ENCODE data around the gene TRABD2B.

TRABD2B gene

GRCh38 chr1:47725000-47725473, 272.1 kb downstream of the TRABD2B start:
- Histone ChIP-seq H3K14ac (ENCODE audit: low read length) (peak overlapping the region; percentile 72), H3K4ac (ENCODE audit: low read length) (no peak overlapping the region), H4K8ac (ENCODE audit: low read depth, low read length) (no peak overlapping the region), H3K18ac (ENCODE audit: low read length) (no peak overlapping the region), H2BK5ac (ENCODE audit: low read length) (no peak overlapping the region), H3K36me3 (replicated peaks in 1 of 2; ENCODE audit: control insufficient read depth in 2 of 2, insufficient read depth in 2 of 2, low read length in 2 of 2) (no peaks in the 10 kb centered on the region), H2BK120ac (ENCODE audit: low read depth, low read length) (peak overlapping the region; percentile 53), H3K9me3 (replicated peaks in 1 of 2; ENCODE audit: control insufficient read depth in 2 of 2, insufficient read depth in 1 of 2, low read depth in 1 of 2, low read length in 2 of 2) (peaks cover 0 to 2% of the 10 kb centered on the region in 2 donors), H3K4me3 (ENCODE audit: low read length in 2 of 2) (no peak overlapping the region), H2AK5ac (ENCODE audit: low read depth, low read length) (peak overlapping the region; percentile 25), H4K91ac (ENCODE audit: low read depth, low read length, poor library complexity) (no peak overlapping the region), H2AFZ (ENCODE audit: low read length) (peak overlapping the region; percentile 53), H3K9ac (ENCODE audit: low read depth, low read length, poor library complexity) (no peak overlapping the region), H3K4me2 (ENCODE audit: insufficient read depth, low read length, poor library complexity, severe bottlenecking) (peak overlapping the region; percentile 41), H3K23ac (ENCODE audit: low read depth, low read length, poor library complexity) (peak overlapping the region; percentile 76), H3K27me3 (ENCODE audit: control insufficient read depth in 3 of 3, insufficient read depth in 3 of 3, low read depth in 1 of 3, low read length in 3 of 3) (peaks cover 16 to 68% (median 46%) of the 10 kb centered on the region in 3 experiments), H3K4me1 (ENCODE audit: control insufficient read depth in 2 of 2, insufficient read depth in 1 of 2, low read depth in 1 of 2, low read length in 2 of 2) (peaks cover 0 to 11% of the 10 kb centered on the region in 2 donors), H2BK15ac (ENCODE audit: low read length) (no peak overlapping the region), H2BK12ac (ENCODE audit: low read length) (no peak overlapping the region), H3K79me1 (ENCODE audit: low read depth, low read length) (peaks cover 2% of the 10 kb centered on the region), H3K27ac (replicated peaks; ENCODE audit: low read length) (no peak overlapping the region)
- WGBS, 2 donors (ENCODE audit: extremely low coverage in 2 of 2, insufficient read length in 2 of 2, insufficient replicate concordance in 1 of 2), result no CpG with 5 or more reads among the region's 45 CpGs
- no peak for DNase-seq (ENCODE audit: low spot score)

- Histone ChIP-seq H3K36me3 (replicated peaks in 1 of 2; ENCODE audit: control insufficient read depth in 2 of 2, insufficient read depth in 2 of 2, low read length in 2 of 2) (no peaks in the 10 kb centered on the region), H3K9ac (ENCODE audit: low read depth, low read length, poor library complexity) (peak overlapping the region; percentile 9), H2BK120ac (ENCODE audit: low read depth, low read length) (peak overlapping the region; percentile 53), H3K18ac (ENCODE audit: low read length) (peak overlapping the region; percentile 62), H3K14ac (ENCODE audit: low read length) (peak overlapping the region; percentile 72), H3K4me2 (ENCODE audit: insufficient read depth, low read length, poor library complexity, severe bottlenecking) (peak overlapping the region; percentile 41), H2AFZ (ENCODE audit: low read length) (peak overlapping the region; percentile 53), H3K9me3 (replicated peaks in 1 of 2; ENCODE audit: control insufficient read depth in 2 of 2, insufficient read depth in 1 of 2, low read depth in 1 of 2, low read length in 2 of 2) (peaks cover 0 to 2% of the 10 kb centered on the region in 2 donors), H2BK5ac (ENCODE audit: low read length) (no peak overlapping the region), H4K8ac (ENCODE audit: low read depth, low read length) (no peak overlapping the region), H3K27me3 (ENCODE audit: control insufficient read depth in 3 of 3, insufficient read depth in 3 of 3, low read depth in 1 of 3, low read length in 3 of 3) (peaks cover 16 to 73% (median 46%) of the 10 kb centered on the region in 3 experiments), H3K79me1 (ENCODE audit: low read depth, low read length) (peaks cover 2% of the 10 kb centered on the region), H3K4me1 (ENCODE audit: control insufficient read depth in 2 of 2, insufficient read depth in 1 of 2, low read depth in 1 of 2, low read length in 2 of 2) (peaks cover 0 to 14% of the 10 kb centered on the region in 2 donors), H2AK5ac (ENCODE audit: low read depth, low read length) (peak overlapping the region; percentile 25), H2BK12ac (ENCODE audit: low read length) (no peak overlapping the region), H3K4me3 (ENCODE audit: low read length in 2 of 2) (no peak overlapping the region), H3K23ac (ENCODE audit: low read depth, low read length, poor library complexity) (peak overlapping the region; percentile 76), H4K91ac (ENCODE audit: low read depth, low read length, poor library complexity) (no peak overlapping the region), H2BK15ac (ENCODE audit: low read length) (peak overlapping the region; percentile 9), H3K4ac (ENCODE audit: low read length) (no peak overlapping the region), H3K27ac (replicated peaks; ENCODE audit: low read length) (no peak overlapping the region)
- DNase-seq (ENCODE audit: low spot score), result no peak
- no CpG with 5 or more reads among the region's 13 CpGs for WGBS, 2 donors (ENCODE audit: extremely low coverage in 2 of 2, insufficient read length in 2 of 2, insufficient replicate concordance in 1 of 2)
Observed at GRCh38 chr1:47724432-47724999, 272.7 kb downstream of the TRABD2B start.

- no peak overlapping the region for H2BK5ac ChIP-seq (ENCODE audit: low read length)
- H3K9ac ChIP-seq (ENCODE audit: low read depth, low read length, poor library complexity), result no peak overlapping the region
- no peak overlapping the region for H2BK120ac ChIP-seq (ENCODE audit: low read depth, low read length)
- no peak overlapping the region for H3K14ac ChIP-seq (ENCODE audit: low read length)
- DNase-seq (ENCODE audit: low spot score), result no peak
- H3K4me1 ChIP-seq (ENCODE audit: control insufficient read depth in 2 of 2, insufficient read depth in 1 of 2, low read depth in 1 of 2, low read length in 2 of 2), result peaks cover 0 to 14% of the 10 kb centered on the region in 2 donors
- H3K27me3 ChIP-seq (ENCODE audit: control insufficient read depth in 3 of 3, insufficient read depth in 3 of 3, low read depth in 1 of 3, low read length in 3 of 3), result peaks cover 16 to 84% (median 46%) of the 10 kb centered on the region in 3 experiments
- H3K4me3 ChIP-seq (ENCODE audit: low read length in 2 of 2), result no peak overlapping the region
- no peak overlapping the region for H4K8ac ChIP-seq (ENCODE audit: low read depth, low read length)
- H2AK5ac ChIP-seq (ENCODE audit: low read depth, low read length), result no peak overlapping the region
- no CpG with 5 or more reads among the region's 11 CpGs for WGBS, 2 donors (ENCODE audit: extremely low coverage in 2 of 2, insufficient read length in 2 of 2, insufficient replicate concordance in 1 of 2)
- peaks cover 2% of the 10 kb centered on the region for H3K79me1 ChIP-seq (ENCODE audit: low read depth, low read length)
- no peak overlapping the region for H4K91ac ChIP-seq (ENCODE audit: low read depth, low read length, poor library complexity)
- no peak overlapping the region for H2BK12ac ChIP-seq (ENCODE audit: low read length)
- H3K9me3 ChIP-seq (replicated peaks in 1 of 2; ENCODE audit: control insufficient read depth in 2 of 2, insufficient read depth in 1 of 2, low read depth in 1 of 2, low read length in 2 of 2), result peaks cover 0 to 2% of the 10 kb centered on the region in 2 donors
- no peak overlapping the region for H3K4ac ChIP-seq (ENCODE audit: low read length)
- H2AFZ ChIP-seq (ENCODE audit: low read length), result no peak overlapping the region
- H3K4me2 ChIP-seq (ENCODE audit: insufficient read depth, low read length, poor library complexity, severe bottlenecking), result no peak overlapping the region
- no peaks in the 10 kb centered on the region for H3K36me3 ChIP-seq (replicated peaks in 1 of 2; ENCODE audit: control insufficient read depth in 2 of 2, insufficient read depth in 2 of 2, low read length in 2 of 2)
- no peak overlapping the region for H3K27ac ChIP-seq (replicated peaks; ENCODE audit: low read length)
- H3K18ac ChIP-seq (ENCODE audit: low read length), result peak overlapping the region; percentile 12
- H2BK15ac ChIP-seq (ENCODE audit: low read length), result no peak overlapping the region
- H3K23ac ChIP-seq (ENCODE audit: low read depth, low read length, poor library complexity), result no peak overlapping the region
Observed at GRCh38 chr1:47722909-47723580, 274.1 kb downstream of the TRABD2B start.

- peaks cover 0 to 2% of the 10 kb centered on the region in 2 donors for H3K9me3 ChIP-seq (replicated peaks in 1 of 2; ENCODE audit: control insufficient read depth in 2 of 2, insufficient read depth in 1 of 2, low read depth in 1 of 2, low read length in 2 of 2)
- H3K4ac ChIP-seq (ENCODE audit: low read length), result no peak overlapping the region
- H3K23ac ChIP-seq (ENCODE audit: low read depth, low read length, poor library complexity), result no peak overlapping the region
- no peaks in the 10 kb centered on the region for H3K36me3 ChIP-seq (replicated peaks in 1 of 2; ENCODE audit: control insufficient read depth in 2 of 2, insufficient read depth in 2 of 2, low read length in 2 of 2)
- no peak overlapping the region for H3K9ac ChIP-seq (ENCODE audit: low read depth, low read length, poor library complexity)
- no peak overlapping the region for H2BK15ac ChIP-seq (ENCODE audit: low read length)
- H4K8ac ChIP-seq (ENCODE audit: low read depth, low read length), result no peak overlapping the region
- peaks cover 2% of the 10 kb centered on the region for H3K79me1 ChIP-seq (ENCODE audit: low read depth, low read length)
- no peak overlapping the region for H2BK12ac ChIP-seq (ENCODE audit: low read length)
- no peak overlapping the region for H2BK5ac ChIP-seq (ENCODE audit: low read length)
- no CpG with 5 or more reads among the region's 8 CpGs for WGBS, 2 donors (ENCODE audit: extremely low coverage in 2 of 2, insufficient read length in 2 of 2, insufficient replicate concordance in 1 of 2)
- H2BK120ac ChIP-seq (ENCODE audit: low read depth, low read length), result no peak overlapping the region
- no peak overlapping the region for H3K14ac ChIP-seq (ENCODE audit: low read length)
- H3K4me2 ChIP-seq (ENCODE audit: insufficient read depth, low read length, poor library complexity, severe bottlenecking), result no peak overlapping the region
- no peak overlapping the region for H3K27ac ChIP-seq (replicated peaks; ENCODE audit: low read length)
- H4K91ac ChIP-seq (ENCODE audit: low read depth, low read length, poor library complexity), result no peak overlapping the region
- peaks cover 0 to 14% of the 10 kb centered on the region in 2 donors for H3K4me1 ChIP-seq (ENCODE audit: control insufficient read depth in 2 of 2, insufficient read depth in 1 of 2, low read depth in 1 of 2, low read length in 2 of 2)
- no peak overlapping the region for H3K18ac ChIP-seq (ENCODE audit: low read length)
- no peak overlapping the region for H2AK5ac ChIP-seq (ENCODE audit: low read depth, low read length)
- DNase-seq (ENCODE audit: low spot score), result no peak
- H2AFZ ChIP-seq (ENCODE audit: low read length), result no peak overlapping the region
- no peak overlapping the region for H3K4me3 ChIP-seq (ENCODE audit: low read length in 2 of 2)
- peaks cover 16 to 89% (median 43%) of the 10 kb centered on the region in 3 experiments for H3K27me3 ChIP-seq (ENCODE audit: control insufficient read depth in 3 of 3, insufficient read depth in 3 of 3, low read depth in 1 of 3, low read length in 3 of 3)
Observed at GRCh38 chr1:47722101-47722500, 275.1 kb downstream of the TRABD2B start.

All from neuronal stem cell (in vitro differentiated cells).